Cerebellar nuclear complex (tissue), 1 donor: ENCODE results near the gene CLPTM1L.
"Not testable (repeated sequence)": the region's sequence is repeated elsewhere in the genome, so short reads cannot be mapped to it uniquely, and the experiment has no call there.

Experiments
- DNase-seq, 2 experiments: peaks; one replicate each; lab custom pipeline; 2025; lab: John Stamatoyannopoulos, UW

Gene CLPTM1L

DNA sequence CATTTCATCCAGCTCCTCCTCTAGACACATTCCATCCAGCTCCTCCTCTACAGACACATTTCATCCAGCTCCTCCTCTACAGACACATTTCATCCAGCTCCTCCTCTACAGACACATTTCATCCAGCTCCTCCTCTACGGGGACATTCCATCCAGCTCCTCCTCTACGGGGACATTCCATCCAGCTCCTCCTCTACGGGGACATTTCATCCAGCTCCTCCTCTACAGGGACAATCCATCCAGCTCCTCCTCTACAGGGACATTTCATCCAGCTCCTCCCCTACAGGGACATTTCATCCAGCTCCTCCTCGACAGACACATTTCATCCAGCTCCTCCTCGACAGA, 18.4 kb downstream of the CLPTM1L start:
- DNase-seq, result not testable (repeated sequence)

DNA sequence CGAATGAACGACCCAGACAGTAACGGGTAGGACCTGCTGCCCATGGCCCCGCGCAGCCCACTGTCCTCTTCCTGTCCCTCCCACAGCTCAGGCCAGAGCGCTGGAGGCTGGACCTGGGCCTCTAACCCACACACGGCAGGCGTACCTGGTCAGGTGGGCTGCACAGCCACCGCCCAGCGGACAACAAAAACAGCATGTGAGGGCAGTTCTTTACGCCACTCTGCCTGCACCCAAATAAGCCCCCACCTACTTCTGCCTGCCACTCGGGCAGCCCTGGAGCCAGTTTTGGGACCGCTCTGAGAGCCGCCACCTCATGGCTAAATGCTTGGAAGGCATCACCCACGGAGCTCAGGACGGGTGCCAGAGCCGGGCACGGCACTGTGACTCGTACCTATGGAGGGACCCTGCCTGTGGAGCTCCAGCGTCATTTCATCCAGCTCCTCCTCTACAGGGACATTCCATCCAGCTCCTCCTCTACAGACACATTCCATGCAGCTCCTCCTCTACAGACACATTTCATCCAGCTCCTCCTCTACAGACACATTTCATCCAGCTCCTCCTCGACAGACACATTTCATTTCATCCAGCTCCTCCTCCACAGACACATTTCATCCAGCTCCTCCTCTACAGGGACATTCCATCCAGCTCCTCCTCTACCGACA, 18.9 kb downstream of the CLPTM1L start:
- no peak for DNase-seq

DNA sequence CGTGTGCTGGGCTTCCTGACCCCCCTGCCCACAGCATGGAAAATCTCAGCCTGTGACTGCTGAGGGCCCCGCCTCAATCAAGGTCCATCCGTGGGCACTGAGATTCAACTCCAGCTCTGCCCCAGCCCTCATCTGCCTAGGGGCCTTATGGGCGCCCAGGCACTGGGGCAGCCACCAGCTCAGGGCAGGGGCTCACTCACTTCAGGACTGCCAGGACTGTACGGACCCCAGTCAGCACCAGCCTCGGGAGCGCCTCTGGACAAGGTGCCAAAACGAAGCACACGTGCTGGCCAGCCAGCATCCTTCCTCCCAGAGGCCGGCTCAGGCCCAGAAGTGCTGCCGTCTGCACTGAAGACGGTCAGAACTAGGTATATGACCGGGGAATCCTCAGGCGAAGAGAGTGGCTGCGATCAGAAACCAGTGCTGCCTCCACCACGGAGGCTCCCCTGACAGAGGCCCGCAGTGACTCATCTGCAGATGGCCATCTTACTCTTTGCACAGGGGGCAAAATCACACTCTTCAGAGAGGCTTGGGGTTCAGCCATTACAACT, 19.6 kb downstream of the CLPTM1L start:
- DNase-seq, result no peak

DNA sequence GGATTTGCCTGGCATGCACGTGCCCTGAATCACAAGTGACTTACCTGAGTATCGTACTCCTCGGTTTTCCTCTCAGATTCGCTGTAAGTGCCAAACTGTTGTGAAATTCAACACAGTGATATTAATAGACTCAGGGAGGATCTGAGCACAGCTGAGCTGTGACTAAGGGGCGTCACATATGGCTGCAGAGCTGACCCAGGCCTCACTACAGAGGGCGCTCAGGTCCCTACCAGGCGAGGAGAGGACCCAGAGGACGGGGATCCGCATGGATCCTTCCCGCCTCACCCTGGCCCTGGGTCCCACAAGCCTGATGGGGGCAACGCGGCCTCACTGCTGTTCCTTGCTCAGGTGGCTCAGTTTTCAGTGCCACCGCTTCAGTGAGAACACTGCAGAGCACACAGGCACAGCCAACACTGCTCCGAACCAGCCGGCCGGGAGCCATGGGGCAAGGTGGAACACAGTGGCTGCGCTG, 20.1 kb downstream of the CLPTM1L start:
- no peak for DNase-seq

DNA sequence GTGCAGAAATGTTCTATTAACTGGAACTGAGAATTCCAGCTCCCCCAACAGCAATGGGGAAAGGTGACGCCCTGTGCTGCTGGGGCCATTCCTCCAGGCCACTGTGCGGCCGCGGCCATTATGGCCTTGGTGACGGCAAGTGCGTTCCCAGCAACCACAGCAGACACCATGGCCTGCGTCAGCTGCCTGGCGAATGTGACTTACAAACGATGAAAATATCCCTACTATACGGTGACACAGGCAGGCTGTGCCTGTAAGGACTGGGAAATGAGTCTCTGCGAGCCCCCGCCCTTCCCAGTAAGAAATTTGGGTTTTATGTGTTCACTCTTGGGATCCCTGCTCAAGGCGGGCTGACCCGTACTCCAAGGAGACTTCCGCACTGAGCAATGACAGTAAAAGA, 20.6 kb downstream of the CLPTM1L start:
- no peak for DNase-seq

DNA sequence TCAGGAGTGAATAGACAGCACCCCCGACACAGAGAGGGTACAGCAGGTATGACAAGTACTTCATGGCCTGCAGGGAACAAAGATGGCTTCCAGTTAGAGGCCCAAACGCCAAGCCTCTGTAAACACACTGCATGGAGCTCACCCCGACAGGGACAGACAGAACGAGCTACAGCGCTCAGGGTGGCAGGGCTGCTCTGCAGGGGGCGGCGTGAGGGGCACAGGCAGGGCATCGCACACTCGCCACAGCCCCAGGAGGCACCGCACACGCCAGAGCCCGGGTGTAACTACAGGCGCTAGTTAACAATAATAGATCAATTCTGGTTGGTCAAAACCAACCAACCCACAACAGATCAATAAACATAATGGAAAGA, 21.1 kb downstream of the CLPTM1L start:
- DNase-seq, result no peak

DNA sequence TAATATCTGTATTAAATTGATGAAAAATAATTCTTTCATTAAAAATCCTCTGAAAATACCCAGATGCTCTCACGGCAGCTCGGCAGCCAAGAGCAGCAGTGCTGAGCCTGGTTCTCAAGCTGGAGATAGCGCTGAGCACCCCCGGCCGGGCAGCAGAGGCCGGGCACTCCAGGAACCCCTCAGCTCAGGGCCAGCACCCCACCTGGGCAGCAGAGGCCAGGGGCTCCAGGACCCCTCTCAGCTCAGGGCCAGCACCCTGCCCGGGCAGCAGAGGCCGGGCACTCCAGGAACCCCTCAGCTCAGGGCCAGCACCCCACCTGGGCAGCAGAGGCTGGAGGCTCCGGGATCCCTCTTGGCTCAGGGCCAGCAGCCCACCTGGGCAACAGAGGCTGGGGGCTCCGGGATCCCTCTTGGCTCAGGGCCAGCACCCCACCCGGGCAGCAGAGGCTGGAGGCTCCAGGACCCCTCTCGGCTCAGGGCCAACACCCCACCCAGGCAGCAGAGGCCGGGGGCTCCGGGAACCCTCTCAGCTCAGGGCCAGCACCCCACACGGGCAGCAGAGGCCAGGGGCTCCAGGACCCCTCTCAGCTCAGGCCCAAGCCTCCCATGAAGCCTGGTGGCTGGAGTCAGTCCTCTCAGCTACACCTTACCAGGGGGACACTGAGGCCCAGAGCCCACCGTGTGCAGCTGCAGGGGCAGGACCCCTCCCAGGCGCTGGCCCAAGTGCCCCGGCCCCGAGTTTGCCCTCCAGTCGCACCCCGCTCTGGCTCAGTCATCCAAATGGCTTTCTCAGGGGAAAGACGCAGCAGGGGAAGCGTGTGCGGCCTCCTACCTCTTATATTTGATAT, 21.7 kb downstream of the CLPTM1L start:
- DNase-seq, result no peak

DNA sequence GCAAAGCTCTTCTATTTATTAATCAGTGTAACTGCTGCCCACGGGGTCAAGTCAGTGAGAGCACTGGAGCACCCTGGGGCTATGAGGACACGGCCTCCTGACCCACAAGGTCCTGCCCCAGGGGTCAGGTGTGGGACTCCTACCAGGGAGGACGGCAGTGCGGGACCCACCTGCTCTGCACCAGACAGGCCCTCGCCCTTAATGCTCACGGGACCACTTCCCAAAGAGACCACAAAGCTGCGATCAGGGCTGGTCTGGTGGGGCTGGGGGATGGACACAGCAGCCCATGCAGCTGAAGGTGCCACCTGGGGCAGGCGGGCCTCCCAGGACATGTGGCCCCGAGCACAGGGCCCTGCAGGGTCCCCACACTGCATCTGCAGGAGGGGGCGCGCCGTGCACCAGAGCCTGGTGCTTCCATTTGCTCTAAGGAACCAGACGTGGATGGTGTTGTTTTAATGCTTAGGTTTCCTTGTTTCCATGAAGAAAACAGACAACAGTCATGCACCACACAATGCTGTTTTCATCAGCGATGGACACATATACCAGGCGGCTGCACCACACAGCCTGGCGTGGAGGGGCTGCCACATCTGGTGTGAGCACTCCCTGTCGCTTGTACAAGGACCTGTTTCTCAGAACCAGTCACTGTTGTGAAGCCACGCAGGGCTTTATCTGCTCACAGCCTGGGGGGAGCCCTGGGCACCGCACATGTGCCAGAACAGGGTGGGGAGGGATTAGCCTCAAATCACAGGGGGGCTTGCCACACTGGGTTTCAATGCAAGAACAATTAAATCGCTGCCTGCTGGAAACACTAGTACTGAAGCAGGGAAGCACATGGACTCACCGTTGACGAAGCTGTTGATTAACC, 22.6 kb downstream of the CLPTM1L start:
- no peak for DNase-seq

DNA sequence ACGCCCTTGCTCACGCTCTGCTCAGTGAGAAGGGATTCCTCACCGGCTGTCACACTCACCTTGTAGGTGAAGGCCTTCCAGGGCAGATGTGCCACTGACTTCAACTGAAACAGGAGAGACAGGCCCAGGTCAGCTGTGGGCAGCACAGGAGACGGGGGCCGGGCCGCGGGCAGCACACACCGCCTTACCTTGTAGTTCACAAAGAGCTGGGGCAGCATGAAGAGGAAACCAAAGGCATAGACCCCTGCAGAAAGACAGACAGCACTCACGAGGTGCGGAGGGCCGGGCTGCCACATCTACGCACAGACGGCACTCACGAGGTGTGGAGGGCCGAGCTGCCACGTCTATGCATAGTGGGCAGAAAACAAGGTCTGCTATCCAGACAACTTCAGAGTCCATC, 23.3 kb downstream of the CLPTM1L start:
- DNase-seq, result no peak

DNA sequence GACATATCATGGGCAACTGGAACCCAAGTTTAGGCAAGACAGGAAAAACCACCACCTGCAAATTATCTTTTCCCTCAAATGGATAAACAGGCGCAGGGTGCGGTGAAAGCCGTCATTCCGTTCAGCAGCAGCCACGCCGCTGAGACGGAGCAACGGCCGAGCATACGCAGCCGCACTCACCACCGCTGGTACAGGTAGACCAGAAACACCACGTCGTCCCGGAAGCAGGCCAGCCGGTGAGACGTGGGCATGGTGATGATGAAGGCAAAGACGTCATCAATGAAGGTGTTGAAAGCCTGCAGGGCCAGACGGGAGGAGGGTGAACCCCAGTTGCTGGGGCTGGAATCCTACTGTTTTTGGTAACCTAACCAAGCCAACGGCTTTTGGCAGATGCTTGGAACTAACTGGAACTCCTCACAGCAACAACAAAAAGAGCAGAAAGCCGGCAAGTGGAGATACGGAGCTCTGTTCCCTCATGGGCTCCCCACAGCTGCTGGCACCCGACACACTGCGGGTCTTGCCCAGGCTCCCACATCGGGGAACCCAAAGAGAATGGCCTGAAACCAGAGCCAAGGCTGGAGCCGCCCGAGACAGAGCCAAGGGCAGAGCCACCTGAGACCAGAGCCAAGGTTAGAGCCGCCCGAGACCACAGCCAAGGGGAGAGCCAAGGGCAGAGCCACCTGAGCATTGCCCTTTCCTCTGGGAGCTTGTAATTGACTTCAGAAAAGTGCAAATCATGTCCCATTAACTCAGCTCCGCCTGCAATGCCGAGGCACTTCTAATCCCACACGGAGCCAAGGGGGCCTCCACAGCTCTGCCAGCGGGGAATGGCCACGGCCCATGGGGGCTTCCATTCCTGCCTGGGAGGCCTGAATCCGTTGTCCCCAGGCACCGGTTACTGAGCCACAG, 24.2 kb downstream of the CLPTM1L start:
- DNase-seq, result no peak

DNA sequence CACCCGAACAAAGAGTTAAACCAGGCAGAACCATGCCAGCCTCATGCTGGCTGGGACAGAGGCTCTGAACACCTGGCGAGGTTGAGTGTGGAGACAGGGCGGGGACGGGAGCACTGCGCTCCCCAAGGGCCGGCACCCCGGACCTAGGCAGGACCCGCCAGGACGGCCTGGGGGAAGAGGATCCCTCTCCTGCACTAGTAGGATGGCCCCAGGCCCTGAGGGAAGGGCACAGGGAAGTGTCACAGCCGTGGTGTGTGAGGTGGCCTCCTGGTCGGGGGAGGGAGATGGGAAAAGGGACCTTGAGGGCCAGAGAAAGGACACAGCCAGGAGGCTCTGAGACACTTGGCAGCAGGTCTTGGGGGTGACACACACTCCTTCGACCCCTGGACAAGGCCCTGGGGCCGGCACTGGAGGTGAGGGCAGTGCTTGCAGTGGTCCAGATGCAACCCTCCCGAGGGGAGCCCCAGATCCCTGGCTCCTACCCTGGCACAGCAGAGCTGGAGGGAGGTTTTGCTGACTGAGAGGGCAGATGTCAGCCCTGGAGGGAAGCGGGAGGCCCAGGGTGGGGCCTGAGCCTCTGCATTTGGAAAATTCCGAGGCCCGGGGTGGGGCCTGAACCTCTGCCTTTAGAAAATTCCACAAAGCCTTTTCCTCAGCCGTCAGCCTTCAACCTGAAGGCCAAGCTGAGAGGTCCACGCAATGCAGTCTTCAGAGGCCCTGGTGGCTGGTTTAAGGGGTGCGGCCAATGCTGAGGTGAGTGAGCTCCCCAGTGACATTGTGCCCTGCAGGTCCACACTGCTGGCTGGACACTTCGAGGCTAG, 25.3 kb downstream of the CLPTM1L start:
- no peak for DNase-seq

DNA sequence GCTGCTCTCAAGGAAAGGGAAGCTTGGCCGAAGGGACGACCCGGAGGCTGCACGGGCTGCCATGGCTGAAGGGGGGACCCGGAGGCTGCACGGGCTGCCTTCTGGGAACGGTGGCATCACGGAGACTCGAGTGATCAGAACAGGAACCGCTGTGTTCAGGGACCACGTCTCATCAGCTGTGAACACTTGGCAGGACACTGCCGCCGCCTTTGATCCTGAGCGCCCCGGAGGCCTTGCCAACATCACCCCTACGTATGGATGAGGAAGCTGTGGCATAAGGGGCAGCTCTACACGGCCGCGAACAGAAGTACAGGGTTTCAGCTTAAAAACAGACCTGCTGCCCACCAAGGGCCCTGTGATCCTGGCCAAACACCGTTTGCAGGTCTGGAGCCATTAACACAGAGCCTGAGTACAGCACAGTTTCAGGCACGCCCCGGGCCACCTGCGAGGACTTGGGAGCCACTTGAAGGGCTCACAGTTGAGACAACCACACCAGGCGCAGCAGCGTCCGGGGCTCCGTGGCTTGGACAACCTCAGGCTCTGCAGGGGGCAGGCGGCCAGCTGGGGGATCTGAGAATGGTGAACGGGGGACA, 26.1 kb downstream of the CLPTM1L start:
- DNase-seq, result no peak

DNA sequence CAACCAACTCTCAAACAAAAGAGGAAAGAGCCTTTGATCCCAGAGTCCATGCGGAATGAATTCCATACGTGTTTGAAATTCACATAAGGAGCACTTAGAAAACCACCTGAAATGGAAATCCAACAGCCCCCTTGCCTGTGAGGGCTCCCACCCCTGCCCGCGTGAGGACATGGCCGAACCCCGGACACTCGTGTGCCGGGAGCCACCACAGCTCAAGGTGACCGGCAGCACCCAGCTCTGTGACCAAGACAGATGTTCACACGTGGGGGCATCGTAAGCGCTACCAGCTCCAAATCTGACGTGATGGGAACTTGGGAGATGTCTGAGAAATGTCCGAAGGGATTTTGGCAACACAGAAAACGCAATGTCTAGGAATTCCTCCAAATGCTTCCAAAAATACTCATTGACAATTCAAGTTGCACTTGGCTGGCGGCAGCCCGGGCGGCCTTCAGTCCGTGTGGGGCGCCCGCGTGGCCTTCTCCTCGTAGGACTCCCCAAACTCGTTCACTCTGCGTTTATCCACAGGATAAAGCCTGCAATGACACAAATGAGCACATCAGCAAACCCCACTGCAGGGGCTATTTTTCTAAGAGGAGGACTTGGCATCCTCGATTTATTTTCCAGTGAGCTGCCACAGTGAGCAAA, 26.9 kb downstream of the CLPTM1L start:
- DNase-seq, result no peak

DNA sequence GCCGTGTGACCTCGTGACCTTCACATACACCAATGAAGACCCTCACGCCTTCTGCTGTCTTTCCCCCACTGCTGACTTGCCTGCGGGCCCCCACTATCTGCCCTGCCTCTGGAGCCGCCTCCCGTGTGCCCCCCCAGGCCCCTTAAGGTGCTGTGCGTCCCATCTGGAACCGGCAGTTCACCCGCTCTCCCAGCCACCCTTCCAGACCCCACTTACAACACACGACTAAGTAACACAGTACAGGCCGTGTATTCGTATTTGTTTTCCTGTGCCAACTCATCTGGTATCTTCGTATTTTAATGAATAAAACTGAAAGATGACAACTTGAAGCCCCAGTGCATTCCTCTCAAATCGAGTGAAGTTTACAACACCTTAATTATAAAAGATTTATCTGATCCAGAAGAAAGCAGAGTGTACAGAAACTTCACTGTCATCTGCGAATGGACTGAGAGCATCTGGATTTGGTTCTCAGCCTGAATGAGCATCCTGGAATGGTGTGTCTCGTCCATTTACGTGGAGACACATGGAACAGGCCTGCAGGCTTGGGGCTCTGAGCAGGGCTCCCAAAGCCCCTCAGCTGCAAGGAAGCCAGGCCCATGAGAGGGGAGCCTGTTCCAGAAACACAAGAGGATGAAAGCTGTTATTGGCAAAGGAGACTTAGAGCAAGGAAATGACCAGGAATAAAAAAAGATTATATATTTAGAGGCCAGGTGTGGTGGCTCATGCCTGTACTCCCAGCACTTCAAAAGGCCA, 28.1 kb downstream of the CLPTM1L start:
- DNase-seq, result no peak

DNA sequence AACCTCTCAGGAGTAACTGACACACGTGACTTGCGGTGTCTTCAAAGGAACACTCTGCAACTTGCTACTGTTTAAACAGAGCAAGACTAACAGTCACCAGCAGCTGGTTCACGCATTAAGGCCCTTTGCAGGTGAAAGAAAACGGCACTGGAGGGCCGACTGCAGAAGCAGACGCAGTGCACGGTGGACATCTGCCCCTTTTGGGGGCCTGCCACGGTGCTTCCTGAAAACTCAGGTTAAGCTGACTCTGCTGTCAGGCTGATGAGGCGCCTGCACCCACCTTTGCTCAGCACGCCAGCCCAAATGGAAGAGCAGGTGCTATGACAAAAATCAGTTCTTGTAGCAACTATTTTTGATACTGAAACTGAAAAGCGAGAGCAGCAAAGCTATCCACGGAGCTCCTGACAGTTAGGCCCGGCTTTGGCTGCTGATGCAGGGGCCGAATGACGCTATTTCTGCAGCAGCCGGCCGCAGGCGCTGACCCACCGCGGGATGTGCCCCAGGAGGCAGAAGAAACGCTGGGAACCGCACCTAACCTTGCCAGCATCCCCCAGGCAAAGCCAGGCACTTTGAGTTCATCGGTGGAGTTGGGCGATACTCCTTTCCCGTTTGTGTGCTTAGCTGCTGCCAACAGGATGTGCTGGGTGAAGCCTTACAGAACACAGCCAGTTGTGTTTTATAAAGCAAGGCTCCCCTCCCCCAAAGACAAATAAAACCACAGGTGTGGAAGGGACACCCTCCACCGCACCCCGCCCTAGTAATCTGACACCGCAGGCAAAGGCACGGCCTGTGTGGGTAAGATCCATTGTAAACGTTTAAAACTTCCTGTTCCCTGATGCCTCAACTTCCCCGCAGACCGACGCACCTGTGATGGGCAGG, 29.0 kb downstream of the CLPTM1L start:
- DNase-seq, result no peak

DNA sequence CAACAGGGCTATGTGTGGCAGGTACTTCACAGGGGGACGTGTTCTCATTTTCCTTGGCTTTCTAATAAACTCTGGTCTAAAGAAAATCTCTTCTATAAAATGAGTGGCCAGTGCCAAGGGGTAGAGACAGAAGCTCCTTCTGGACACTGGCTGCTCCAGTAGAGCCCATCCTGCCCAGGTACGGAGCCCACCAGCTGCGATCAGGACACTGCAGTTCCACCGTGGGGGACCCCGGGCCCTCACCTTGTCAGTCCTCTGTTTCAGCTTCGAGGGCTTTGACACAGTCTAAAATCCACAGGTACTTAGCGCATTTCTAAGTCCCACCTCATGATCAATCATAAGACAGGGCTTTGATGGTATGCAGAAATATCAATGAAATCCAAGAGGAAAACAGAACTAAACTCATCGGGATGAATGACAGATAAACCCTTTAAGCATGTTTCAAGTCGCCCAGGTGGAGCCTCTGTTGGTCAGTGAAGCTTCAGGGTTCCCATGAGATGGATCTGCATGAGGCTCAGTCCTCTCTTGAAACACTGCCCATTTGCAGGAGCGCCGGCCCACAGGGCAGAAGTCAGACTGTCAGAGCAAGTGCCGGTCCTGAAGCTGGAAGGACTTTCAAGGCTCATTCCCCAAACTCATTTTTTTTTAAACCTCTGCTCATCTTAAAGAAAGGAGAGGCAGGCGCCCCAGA, 29.7 kb downstream of the CLPTM1L start:
- DNase-seq, result no peak

DNA sequence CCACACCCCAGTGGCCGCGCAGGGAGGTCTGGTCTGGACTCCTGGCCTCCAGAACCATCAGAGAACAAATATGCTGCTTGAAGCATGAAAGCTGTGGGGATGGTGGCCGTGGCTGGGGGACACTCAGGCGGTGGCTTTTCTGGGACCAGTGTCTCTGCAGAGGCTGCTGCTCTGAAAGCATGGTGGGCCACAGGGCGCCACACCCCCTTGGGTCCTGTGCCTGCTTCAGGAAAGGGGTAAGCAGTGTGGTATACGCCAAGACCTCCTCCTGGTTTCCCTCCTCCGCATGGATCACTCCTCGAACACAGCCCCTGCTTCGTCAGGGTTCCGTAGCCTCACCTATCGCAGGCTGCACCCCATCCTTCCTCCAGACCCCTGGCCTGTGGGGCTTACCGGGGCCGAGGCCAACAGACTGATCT, 30.3 kb downstream of the CLPTM1L start:
- no peak for DNase-seq
